H1 (cell line): ENCODE results near the gene SERPINB6. TPM values are rescaled to one million over a fixed set of nuclear protein-coding genes. Genes with fewer than 3 reads are reported as not detected.

Experiments
- CTCF ChIA-PET: fragments of 300-600 bp; sonication (Branson Sonifier 250); formaldehyde crosslinking; loops from one replicate; lab custom pipeline; 2021; ENCODE audit not compliant: partially characterized antibody; lab: Charles Lee
- POLR2A ChIA-PET: fragments of 300-600 bp; sonication (Branson Sonifier 250); formaldehyde crosslinking; loops from one replicate; lab custom pipeline; 2021; ENCODE audit warnings: inconsistent platforms; ENCODE audit not compliant: partially characterized antibody; lab: Charles Lee
- DNase-seq, 2 experiments: peaks; one replicate each; pipeline versions ENCODE4 v3.0.0 to v3.0.0-alpha.2; 2010 to 2022; ENCODE audit warnings: low spot score in 2 of 2, low read depth in 1 of 2, mixed read lengths in 1 of 2
- FAIRE-seq: peaks from 2 replicates; lab custom pipeline; 2011; peaks lifted over from hg19 to GRCh38; lab: Jason Lieb, UNC
- H2AFZ ChIP-seq: 2 replicates; pipeline ENCODE4 v1.8.1; 2012; ENCODE audit warnings: low read length, inconsistent platforms
- H2AK5ac ChIP-seq: 2 replicates; pipeline ENCODE4 v1.6.1; 2013; ENCODE audit warnings: low read depth, low read length
- H2BK120ac ChIP-seq: replicated peaks from 2 replicates; pipeline ENCODE3; 2013; ENCODE audit warnings: low read depth, low read length, inconsistent platforms
- H2BK12ac ChIP-seq: 2 replicates; pipeline ENCODE4 v1.6.1; 2013; ENCODE audit warnings: low read depth, low read length
- H2BK15ac ChIP-seq: 2 replicates; pipeline ENCODE4 v1.6.1; 2013; ENCODE audit warnings: low read length
- H2BK20ac ChIP-seq: 2 replicates; pipeline ENCODE4 v1.6.1; 2013; ENCODE audit warnings: low read length
- H2BK5ac ChIP-seq: 2 replicates; pipeline ENCODE4 v1.6.1; 2013; ENCODE audit warnings: low read depth, low read length
- H3K14ac ChIP-seq: 2 replicates; pipeline ENCODE4 v1.6.1; 2013; ENCODE audit warnings: inconsistent platforms; ENCODE audit not compliant: insufficient read length
- H3K18ac ChIP-seq: 2 replicates; pipeline ENCODE4 v1.6.1; 2013; ENCODE audit warnings: low read length; ENCODE audit errors: extremely low read depth
- H3K23ac ChIP-seq: 2 replicates; pipeline ENCODE4 v1.6.1; 2013; ENCODE audit warnings: inconsistent platforms; ENCODE audit not compliant: insufficient read length
- H3K23me2 ChIP-seq: 2 replicates; pipeline ENCODE4 v1.6.1; 2013; ENCODE audit warnings: low read depth, low read length
- H3K27ac ChIP-seq: 2 replicates; pipeline ENCODE4 v1.6.1; 2011; ENCODE audit warnings: low read depth, low read length, inconsistent platforms
- H3K27me3 ChIP-seq, 4 experiments: replicated peaks in 1 of 4; 1 replicate in 1 of 4; 2 replicates in 3 of 4; pipeline versions ENCODE4 v1.6.1 to v1.8.1; 2011 to 2013; ENCODE audit warnings: low read length in 3 of 4, mild to moderate bottlenecking in 3 of 4, inconsistent platforms in 2 of 4, mixed read lengths in 2 of 4, moderate library complexity in 1 of 4; ENCODE audit not compliant: control insufficient read depth in 3 of 4, insufficient read depth in 3 of 4; ENCODE audit errors: extremely low read depth in 1 of 4
- H3K36me3 ChIP-seq, 4 experiments: 2 replicates each; pipeline versions ENCODE4 v1.6.1 to v1.8.1; 2011 to 2013; ENCODE audit warnings: mild to moderate bottlenecking in 4 of 4, low read length in 3 of 4, moderate library complexity in 2 of 4, control low read depth in 1 of 4, inconsistent platforms in 1 of 4; ENCODE audit not compliant: insufficient read depth in 4 of 4, control insufficient read depth in 2 of 4
- H3K4ac ChIP-seq: replicated peaks from 2 replicates; pipeline ENCODE3; 2013; ENCODE audit warnings: low read length, low read depth, mixed read lengths, inconsistent platforms; ENCODE audit not compliant: insufficient read length
- H3K4me1 ChIP-seq, 4 experiments: replicated peaks in 1 of 4; 1 replicate in 1 of 4; 2 replicates in 3 of 4; pipeline versions ENCODE4 v1.6.1 to v1.8.1; 2011 to 2013; ENCODE audit warnings: low read length in 3 of 4, inconsistent platforms in 2 of 4, mixed read lengths in 1 of 4; ENCODE audit not compliant: insufficient read depth in 4 of 4, control insufficient read depth in 3 of 4
- H3K4me2 ChIP-seq, 2 experiments: 2 replicates each; pipeline versions ENCODE4 v1.6.1 to v1.8.1; 2011 to 2013; ENCODE audit warnings: low read depth in 2 of 2, low read length in 2 of 2, control low read depth in 1 of 2, inconsistent platforms in 1 of 2, mild to moderate bottlenecking in 1 of 2; ENCODE audit not compliant: insufficient read depth in 1 of 2
- H3K4me3 ChIP-seq, 4 experiments: fragments of 200-600, 300-600 bp in 1 of 4; sonication (generic), shearing (Covaris generic), sonication (Bioruptor Twin) in 1 of 4; 2 replicates each; pipeline versions ENCODE4 v1.5.1 to v1.8.1; 2011 to 2016; ENCODE audit warnings: low read length in 4 of 4, low read depth in 3 of 4, control low read depth in 2 of 4, inconsistent platforms in 2 of 4, mild to moderate bottlenecking in 2 of 4, mixed read lengths in 1 of 4, moderate library complexity in 1 of 4; ENCODE audit not compliant: insufficient read depth in 2 of 4; ENCODE audit errors: extremely low read depth in 1 of 4
- H3K56ac ChIP-seq: replicated peaks from 2 replicates; pipeline ENCODE3; 2013; ENCODE audit warnings: low read depth, mild to moderate bottlenecking, mixed read lengths, low read length, inconsistent platforms; ENCODE audit not compliant: insufficient read length
- H3K79me1 ChIP-seq: 2 replicates; pipeline ENCODE4 v1.6.1; 2013; ENCODE audit warnings: low read depth, low read length, control low read depth
- H3K79me2 ChIP-seq, 2 experiments: 2 replicates each; pipeline versions ENCODE4 v1.6.1 to v1.8.1; 2012 to 2013; ENCODE audit warnings: low read length in 2 of 2, mild to moderate bottlenecking in 2 of 2, inconsistent platforms in 1 of 2; ENCODE audit not compliant: insufficient read depth in 2 of 2, control insufficient read depth in 1 of 2
- H3K9ac ChIP-seq, 4 experiments: replicated peaks in 1 of 4; 1 replicate in 1 of 4; 2 replicates in 3 of 4; pipeline versions ENCODE4 v1.6.1 to v1.8.1; 2011 to 2013; ENCODE audit warnings: low read depth in 3 of 4, low read length in 3 of 4, control low read depth in 2 of 4, mild to moderate bottlenecking in 2 of 4, moderate library complexity in 2 of 4, inconsistent platforms in 1 of 4; ENCODE audit errors: extremely low read depth in 1 of 4
- H3K9me3 ChIP-seq, 2 experiments: 2 replicates each; pipeline versions ENCODE4 v1.6.1 to v1.8.1; 2012 to 2013; ENCODE audit warnings: mild to moderate bottlenecking in 2 of 2, moderate library complexity in 2 of 2, control low read depth in 1 of 2, inconsistent platforms in 1 of 2, low read depth in 1 of 2, low read length in 1 of 2, mixed read lengths in 1 of 2; ENCODE audit not compliant: insufficient read depth in 2 of 2
- H4K20me1 ChIP-seq, 2 experiments: replicated peaks in 1 of 2; 2 replicates each; pipeline versions ENCODE3 to v1.8.1; 2011 to 2013; ENCODE audit warnings: inconsistent platforms in 2 of 2, low read length in 2 of 2, mild to moderate bottlenecking in 1 of 2; ENCODE audit not compliant: insufficient read depth in 2 of 2, control insufficient read depth in 1 of 2
- H4K5ac ChIP-seq: 2 replicates; pipeline ENCODE4 v1.6.1; 2013; ENCODE audit warnings: low read length, low read depth, mixed read lengths, inconsistent platforms; ENCODE audit not compliant: insufficient read length
- H4K8ac ChIP-seq: 2 replicates; pipeline ENCODE4 v1.8.0; 2013; ENCODE audit warnings: mild to moderate bottlenecking, moderate library complexity, low read length, inconsistent platforms; ENCODE audit not compliant: insufficient read depth; ENCODE audit errors: extremely low read depth
- H4K91ac ChIP-seq: replicated peaks from 2 replicates; pipeline ENCODE3; 2013; ENCODE audit warnings: low read length, mixed read lengths, inconsistent platforms; ENCODE audit not compliant: insufficient read length
- CHD1 ChIP-seq: IDR thresholded peaks from 2 replicates; pipeline ENCODE4 v1.6.1; 2012; ENCODE audit warnings: low read depth, low read length, improper control_type of control experiment
- HDAC2 ChIP-seq, 2 experiments: fragments of 300-600 bp in 1 of 2; sonication (generic) in 1 of 2; IDR thresholded peaks; 2 replicates each; pipeline ENCODE4 v1.6.1; 2011 to 2012; ENCODE audit warnings: low read depth in 2 of 2, low read length in 2 of 2, mild to moderate bottlenecking in 2 of 2, moderate library complexity in 2 of 2, borderline replicate concordance in 1 of 2, inconsistent platforms in 1 of 2
- JUND ChIP-seq: IDR thresholded peaks from 2 replicates; pipeline ENCODE4 v1.6.1; 2011; ENCODE audit warnings: mild to moderate bottlenecking, improper control_type of control experiment, low read length
- KDM4A ChIP-seq: IDR thresholded peaks from one replicate; pipeline ENCODE4 v1.7.1; 2012; ENCODE audit warnings: low read depth, mild to moderate bottlenecking, moderate library complexity, low read length, inconsistent platforms; ENCODE audit not compliant: severe bottlenecking
- SIX5 ChIP-seq: IDR thresholded peaks from 2 replicates; pipeline ENCODE4 v1.6.1; 2011; ENCODE audit warnings: mild to moderate bottlenecking, low read depth, low read length
- WGBS, 2 experiments: shearing (Covaris generic) in 1 of 2; methylation state at CpG; one replicate each; pipeline versions ENCODE4 v1.1.6 to v1.1.7; 2013 to 2015; ENCODE audit warnings: low lambda C conversion rate in 2 of 2, mixed read lengths in 2 of 2, inconsistent platforms in 1 of 2, low coverage in 1 of 2, missing lambda C conversion rate in 1 of 2; ENCODE audit not compliant: insufficient replicate concordance in 2 of 2, insufficient coverage in 1 of 2, insufficient read length in 1 of 2; ENCODE audit errors: extremely low coverage in 1 of 2, missing lambda C conversion rate in 1 of 2; 5-methylcytosine and 5-hydroxymethylcytosine counted together
- polyA plus RNA-seq, 7 experiments: library from polyadenylated mRNA; depleted of rRNA in 3 of 7; stranded (reverse) in 5 of 7; unstranded in 2 of 7; fragments of >200 nt in 5 of 7; fragments of 200-250 nt in 2 of 7; gene quantifications; 1 replicate in 5 of 7; 2 replicates in 1 of 7; 4 replicates in 1 of 7; pipeline versions ENCODE4 v1.2.1 to v1.2.3, GENCODE V29; 2011 to 2013; ENCODE audit warnings: missing spikeins in 2 of 7, mixed read lengths in 2 of 7
- total RNA-seq: library from RNA; stranded (reverse); fragmentation: NEBNext Ultra II Directional; extraction: Animal tissue kit (Norgen Biotek cat#: 25700); gene quantifications from 2 replicates; pipeline ENCODE4 v1.2.1, GENCODE V29; 2021

The SERPINB6 gene
- total and polyA plus RNA-seq, 2 of the 8 experiments (the other 6 are each of a cell fraction or from before 2014, with no cell fraction given) = 27.2 to 29.4 TPM

GRCh38 chr6:2899596-2899995, 71.8 kb downstream of the SERPINB6 start:
- Histone ChIP-seq H3K56ac (no peak overlapping the region), H3K27ac (no peak overlapping the region), H3K4me3 (peak overlapping the region in 1 of 4 experiments; percentile 2; a peak in 1 of 8 replicates), H3K4me2 (peak overlapping the region in 1 of 2 experiments; percentile 92; a peak in 2 of 4 replicates), H3K27me3 (peaks cover 0 to 2% (median 0%) of the 10 kb centered on the region in 4 experiments; a peak in 2 of 7 replicates), H3K79me1 (peaks cover 5% of the 10 kb centered on the region; the same call in 1 of the 2 replicates), H4K91ac (no peak overlapping the region), H2AFZ (no peak overlapping the region), H3K79me2 (peaks cover 0 to 28% of the 10 kb centered on the region in 2 experiments; a peak in 2 of 4 replicates), H2BK5ac (no peak overlapping the region), H3K36me3 (peaks cover 8 to 68% (median 23%) of the 10 kb centered on the region in 4 experiments; a peak in 7 of 8 replicates), H3K4ac (no peak overlapping the region), H2AK5ac (no peak overlapping the region), H2BK20ac (no peak overlapping the region), H3K23me2 (peaks cover 8% of the 10 kb centered on the region; the same call in 1 of the 2 replicates), H4K5ac (no peak overlapping the region), H3K9ac (no peak overlapping the region; a peak in 1 of 7 replicates), H2BK12ac (no peak overlapping the region), H4K8ac (no peak overlapping the region), H3K18ac (no peak overlapping the region), H3K4me1 (peaks cover 0 to 23% (median 4%) of the 10 kb centered on the region in 4 experiments; a peak in 5 of 7 replicates), H3K14ac (no peak overlapping the region), H2BK15ac (no peak overlapping the region), H4K20me1 (no peaks in the 10 kb centered on the region), H2BK120ac (no peak overlapping the region), H3K23ac (no peak overlapping the region), H3K9me3 (no peaks in the 10 kb centered on the region)
- ChIA-PET POLR2A (interaction anchor here (1.3 to 1.9 kb wide), 3 partner anchors 8 to 24 kb away, joined by 3 to 6 read pairs (median 3); no protein-coding TSS in a partner anchor), CTCF (interaction anchor here (0.8 to 4.6 kb wide), 11 partner anchors 10 to 161 kb away, joined by 3 to 32 read pairs (median 4); no protein-coding TSS in a partner anchor)
- FAIRE-seq (no peak), DNase-seq (no peak)
- no peak for TF ChIP-seq KDM4A
- TF ChIP-seq HDAC2 (IDR thresholded peaks at IDR 0.05; ENCODE audit: borderline replicate concordance in 1 of 2, low read depth in 2 of 2, low read length in 2 of 2) = no peak
- TF ChIP-seq SIX5 = no peak
- TF ChIP-seq CHD1 = no peak
- no peak for TF ChIP-seq JUND
- WGBS, 2 experiments = 93% methylated on average over 6 of the region's 6 CpGs; no CpG with 5 or more reads in 1 of the 2 experiments
